DOHH2 (cell line): ENCODE measurements around the gene ARHGEF12.

Experiments
- H3F3A ChIP-seq: fragments of 200-600 bp; sonication (generic), shearing (Covaris generic); 2 replicates; pipeline ENCODE4 v1.6.0; 2016; ENCODE audit warnings: antibody characterized with exemption, mild to moderate bottlenecking; ENCODE audit not compliant: control insufficient read depth, insufficient read depth
- H3K27ac ChIP-seq: fragments of 200-600 bp; sonication (generic); 2 replicates; pipeline ENCODE4 v1.5.1; 2014; ENCODE audit warnings: low read depth, mild to moderate bottlenecking, low read length, moderate library complexity
- H3K27me3 ChIP-seq: fragments of 200-600 bp; sonication (generic); 2 replicates; pipeline ENCODE4 v1.6.1; 2014; ENCODE audit warnings: mild to moderate bottlenecking, low read length, mixed read lengths; ENCODE audit not compliant: control insufficient read depth
- H3K36me3 ChIP-seq: fragments of 200-600 bp; sonication (generic); 2 replicates; pipeline ENCODE4 v1.6.1; 2014; ENCODE audit warnings: mild to moderate bottlenecking, low read length, moderate library complexity, mixed read lengths; ENCODE audit not compliant: control insufficient read depth
- H3K4me1 ChIP-seq: fragments of 200-600 bp; sonication (generic); 2 replicates; pipeline ENCODE4 v1.6.1; 2014; ENCODE audit warnings: mild to moderate bottlenecking, low read length, mixed read lengths; ENCODE audit not compliant: control insufficient read depth
- H3K4me2 ChIP-seq: fragments of 200-600 bp; sonication (generic); 2 replicates; pipeline ENCODE4 v1.6.0; 2014; ENCODE audit warnings: mild to moderate bottlenecking, low read length, moderate library complexity
- H3K4me3 ChIP-seq: fragments of 200-600 bp; sonication (generic); 2 replicates; pipeline ENCODE4 v1.5.1; 2014; ENCODE audit warnings: mild to moderate bottlenecking, low read length, mixed read lengths
- H3K79me2 ChIP-seq: fragments of 200-600 bp; sonication (generic); 2 replicates; pipeline ENCODE4 v1.6.1; 2014; ENCODE audit warnings: mild to moderate bottlenecking, low read length, mixed read lengths; ENCODE audit not compliant: control insufficient read depth
- H3K9me2 ChIP-seq: fragments of 200-600 bp; sonication (generic); replicated peaks from 2 replicates; pipeline ENCODE4 v1.6.1; 2014; ENCODE audit warnings: mild to moderate bottlenecking, low read length, mixed read lengths; ENCODE audit not compliant: control insufficient read depth
- H3K9me3 ChIP-seq: fragments of 200-600 bp; sonication (generic); 2 replicates; pipeline ENCODE4 v1.6.1; 2014; ENCODE audit warnings: antibody characterized with exemption, low read length, mixed read lengths; ENCODE audit not compliant: control insufficient read depth, insufficient read depth
- H4K20me1 ChIP-seq: fragments of 200-600 bp; sonication (generic); 2 replicates; pipeline ENCODE4 v1.6.0; 2014; ENCODE audit warnings: low read depth, mild to moderate bottlenecking, antibody characterized with exemption, low read length, moderate library complexity; ENCODE audit not compliant: control insufficient read depth, insufficient read depth
- EZH2phosphoT487 ChIP-seq: fragments of 200-600 bp; sonication (generic); IDR thresholded peaks from 2 replicates; pipeline ENCODE4 v1.6.1; 2017; ENCODE audit warnings: borderline replicate concordance, mild to moderate bottlenecking, antibody characterized with exemption, low read length, moderate library complexity, mixed read lengths
- TF ChIP-seq, protein P1 (sequence below): fragments of 200-600 bp; sonication (generic); IDR thresholded peaks from one replicate; pipeline ENCODE4 v1.5.1; 2014; ENCODE audit warnings: antibody characterized with exemption, mild to moderate bottlenecking, low read depth, low read length; ENCODE audit not compliant: poor library complexity, severe bottlenecking

Gene ARHGEF12

GRCh38 chr11:120295099-120295498 lies 41.1 kb upstream of the ARHGEF12 start:
- TF ChIP-seq EZH2phosphoT487: no peak
- TF ChIP-seq, protein P1, sequence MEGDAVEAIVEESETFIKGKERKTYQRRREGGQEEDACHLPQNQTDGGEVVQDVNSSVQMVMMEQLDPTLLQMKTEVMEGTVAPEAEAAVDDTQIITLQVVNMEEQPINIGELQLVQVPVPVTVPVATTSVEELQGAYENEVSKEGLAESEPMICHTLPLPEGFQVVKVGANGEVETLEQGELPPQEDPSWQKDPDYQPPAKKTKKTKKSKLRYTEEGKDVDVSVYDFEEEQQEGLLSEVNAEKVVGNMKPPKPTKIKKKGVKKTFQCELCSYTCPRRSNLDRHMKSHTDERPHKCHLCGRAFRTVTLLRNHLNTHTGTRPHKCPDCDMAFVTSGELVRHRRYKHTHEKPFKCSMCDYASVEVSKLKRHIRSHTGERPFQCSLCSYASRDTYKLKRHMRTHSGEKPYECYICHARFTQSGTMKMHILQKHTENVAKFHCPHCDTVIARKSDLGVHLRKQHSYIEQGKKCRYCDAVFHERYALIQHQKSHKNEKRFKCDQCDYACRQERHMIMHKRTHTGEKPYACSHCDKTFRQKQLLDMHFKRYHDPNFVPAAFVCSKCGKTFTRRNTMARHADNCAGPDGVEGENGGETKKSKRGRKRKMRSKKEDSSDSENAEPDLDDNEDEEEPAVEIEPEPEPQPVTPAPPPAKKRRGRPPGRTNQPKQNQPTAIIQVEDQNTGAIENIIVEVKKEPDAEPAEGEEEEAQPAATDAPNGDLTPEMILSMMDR: no peak
- Histone ChIP-seq H3K4me2 (no peak overlapping the region), H3K27me3 (peaks cover 23% of the 10 kb centered on the region)

DNA sequence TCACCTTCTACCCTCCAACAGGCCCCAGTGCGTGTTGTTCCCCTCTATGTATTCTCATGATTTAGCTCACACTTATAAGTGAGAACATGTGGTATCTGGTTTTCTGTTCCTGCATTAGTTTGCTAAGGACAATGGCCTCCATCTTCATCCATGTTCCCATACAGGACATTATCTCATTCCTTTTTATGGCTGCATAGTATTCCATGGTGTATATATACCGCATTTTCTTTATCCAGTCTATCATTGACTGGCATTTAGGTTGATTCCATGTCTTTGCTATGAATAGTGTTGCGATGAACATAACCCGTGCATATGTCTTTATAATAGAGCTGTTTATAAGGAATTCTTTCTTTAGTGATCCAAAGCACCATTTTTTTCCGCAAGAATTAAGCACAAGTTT lies 39.7 kb upstream of the ARHGEF12 start:
- no peaks in the 10 kb centered on the region for H3K4me1 ChIP-seq
- H3K4me2 ChIP-seq: no peak overlapping the region
- TF ChIP-seq, protein P1: no peak
- TF ChIP-seq EZH2phosphoT487: no peak
- H3K9me3 ChIP-seq: no peaks in the 10 kb centered on the region
- H3K36me3 ChIP-seq: no peaks in the 10 kb centered on the region
- no peaks in the 10 kb centered on the region for H3K9me2 ChIP-seq
- no peaks in the 10 kb centered on the region for H4K20me1 ChIP-seq
- H3K27me3 ChIP-seq: peaks cover 17% of the 10 kb centered on the region
- no peaks in the 10 kb centered on the region for H3F3A ChIP-seq
- no peaks in the 10 kb centered on the region for H3K79me2 ChIP-seq
- no peak overlapping the region for H3K27ac ChIP-seq
- no peak overlapping the region for H3K4me3 ChIP-seq

More at GRCh38 chr11:120295099-120295498, 41.1 kb upstream of the ARHGEF12 start:
- H4K20me1 ChIP-seq: no peaks in the 10 kb centered on the region
- H3K9me3 ChIP-seq: no peaks in the 10 kb centered on the region
- no peak overlapping the region for H3K4me3 ChIP-seq
- H3K4me1 ChIP-seq: no peaks in the 10 kb centered on the region
- H3K9me2 ChIP-seq: no peaks in the 10 kb centered on the region
- no peaks in the 10 kb centered on the region for H3K79me2 ChIP-seq
- H3K36me3 ChIP-seq: no peaks in the 10 kb centered on the region
- H3K27ac ChIP-seq: no peak overlapping the region
- no peaks in the 10 kb centered on the region for H3F3A ChIP-seq

DNA sequence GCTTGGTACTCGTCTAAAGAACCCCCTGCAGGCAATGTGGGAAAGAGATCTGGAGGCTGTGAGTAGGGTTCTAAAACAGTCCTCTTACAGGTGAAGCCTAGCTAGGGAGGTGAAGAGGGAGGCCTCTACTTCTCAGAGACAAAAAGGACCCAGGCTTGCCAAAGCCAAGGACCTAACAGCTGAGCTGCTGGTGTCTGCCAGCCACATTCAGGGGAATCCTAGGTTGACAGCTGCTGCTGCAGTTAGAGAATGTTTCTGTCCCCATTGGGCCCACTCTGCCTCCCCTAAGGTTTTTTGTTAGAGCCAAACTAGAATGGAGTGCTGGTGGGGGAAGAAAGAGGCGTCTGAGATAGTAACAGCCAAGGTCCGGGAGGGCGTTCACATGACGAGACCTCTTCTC lies 37.8 kb upstream of the ARHGEF12 start:
- H3K9me3 ChIP-seq: no peaks in the 10 kb centered on the region
- peaks cover 3% of the 10 kb centered on the region for H4K20me1 ChIP-seq
- H3K4me3 ChIP-seq: no peak overlapping the region
- H3K9me2 ChIP-seq: no peaks in the 10 kb centered on the region
- H3K4me1 ChIP-seq: no peaks in the 10 kb centered on the region
- no peak for TF ChIP-seq EZH2phosphoT487
- TF ChIP-seq, protein P1: no peak
- H3K4me2 ChIP-seq: no peak overlapping the region
- no peaks in the 10 kb centered on the region for H3K79me2 ChIP-seq
- H3K36me3 ChIP-seq: no peaks in the 10 kb centered on the region
- H3K27ac ChIP-seq: no peak overlapping the region
- H3K27me3 ChIP-seq: peaks cover 11% of the 10 kb centered on the region; the same call in 1 of the 2 replicates
- no peaks in the 10 kb centered on the region for H3F3A ChIP-seq
